CD4-positive, alpha-beta T cell treated with Interferon gamma for 1 hour (primary cell): ENCODE measurements around the gene PPT2.
A peak's percentile ranks its signal among the peaks of the same experiment; 100 is the strongest.

Experiments used
- DNase-seq: peaks from one replicate; pipeline ENCODE4 v3.0.0-alpha.2; 2020

The PPT2 gene

GRCh38 chr6:32152769-32153563 is 975 bp upstream of the PPT2 start:
- DNase-seq: no peak

GRCh38 chr6:32154514-32155161 is 697 bp downstream of the PPT2 start:
- peak; percentile 70 for DNase-seq

- no peak for DNase-seq
Measured at GRCh38 chr6:32156891-32157290, 3.0 kb downstream of the PPT2 start.

- DNase-seq: no peak
Measured at GRCh38 chr6:32158052-32158451, 4.1 kb downstream of the PPT2 start.

- no peak for DNase-seq
Measured at GRCh38 chr6:32163559-32164258, 9.8 kb downstream of the PPT2 start.

- no peak for DNase-seq
Measured at GRCh38 chr6:32164295-32164694, 10.4 kb downstream of the PPT2 start, which contains the start of gene EGFL8. TSS of gene EGFL8 (plus strand) at chr6:32164595. CDS start at chr6:32166166, 1,571 bp downstream.

- no peak for DNase-seq
Measured at GRCh38 chr6:32166411-32167061, 12.6 kb downstream of the PPT2 start.

- no peak for DNase-seq
Measured at GRCh38 chr6:32167154-32167760, 13.3 kb downstream of the PPT2 start.

GRCh38 chr6:32167761-32168262 is 13.9 kb downstream of the PPT2 start:
- no peak for DNase-seq

GRCh38 chr6:32168350-32168749 is 14.4 kb downstream of the PPT2 start:
- no peak for DNase-seq

- DNase-seq: no peak
Measured at GRCh38 chr6:32168807-32169591, 15.1 kb downstream of the PPT2 start.

- DNase-seq: no peak
Measured at GRCh38 chr6:32170294-32170693, 16.4 kb downstream of the PPT2 start.

GRCh38 chr6:32171234-32171633 is 17.3 kb downstream of the PPT2 start:
- no peak for DNase-seq

GRCh38 chr6:32173051-32173727 is 19.2 kb downstream of the PPT2 start:
- no peak for DNase-seq

GRCh38 chr6:32174416-32174815 is 20.5 kb downstream of the PPT2 start:
- DNase-seq: no peak

- DNase-seq: no peak
Measured at GRCh38 chr6:32175322-32175710, 21.4 kb downstream of the PPT2 start.

GRCh38 chr6:32175711-32176475 is 22.0 kb downstream of the PPT2 start, which contains the start of gene AGPAT1:
TSS of gene AGPAT1 (minus strand) at chr6:32176084. CDS start at chr6:32171496, 4,588 bp downstream.
- peak; percentile 95 for DNase-seq

GRCh38 chr6:32176476-32177182 is 22.7 kb downstream of the PPT2 start:
- no peak for DNase-seq

GRCh38 chr6:32177183-32177787 is 23.3 kb downstream of the PPT2 start:
- no peak for DNase-seq
